A549 (cell line): Measurements from ENCODE around the gene OPN1LW. TPM values are rescaled to one million over a fixed set of nuclear protein-coding genes. Genes with fewer than 3 reads are reported as not detected.

Experiments used
- ATAC-seq, 2 experiments: fragments of 200-7000 bp in 1 of 2; fragments of >200 bp in 1 of 2; cut with Nextera tagmentation in 1 of 2; cut with Tn5 transposase in 1 of 2; 3 replicates each; pipeline versions ENCODE4 v1.8.0 to v1.9.1; 2018 to 2020; ENCODE audit warnings: mild to moderate bottlenecking in 1 of 2, moderate library complexity in 1 of 2
- CTCF ChIA-PET: fragments of 300-600 bp; sonication (Branson Sonifier 250); formaldehyde crosslinking; extraction: SDS; loops from one replicate; lab custom pipeline; 2021; ENCODE audit warnings: antibody characterized with exemption, inconsistent platforms; lab: Yijun Ruan, JAX
- POLR2A ChIA-PET: fragments of 350-600 bp; formaldehyde crosslinking; extraction: SDS; loops from one replicate; lab custom pipeline; 2021; ENCODE audit warnings: antibody characterized with exemption, inconsistent platforms; lab: Yijun Ruan, JAX
- DNase-seq, 2 experiments: peaks; one replicate each; pipeline versions ENCODE4 v3.0.0 to v3.0.0-alpha.2; 2011 to 2016; ENCODE audit warnings: low read depth in 1 of 2, low spot score in 1 of 2
- FAIRE-seq: peaks from 2 replicates; lab custom pipeline; 2011; peaks lifted over from hg19 to GRCh38; lab: Jason Lieb, UNC
- H3K27ac ChIP-seq, 2 experiments: fragments of >200 bp; sonication (Bioruptor Twin); formaldehyde crosslinking; 3 replicates each; pipeline ENCODE4 v1.5.1; 2016 to 2017
- H3K4me1 ChIP-seq: fragments of >200 bp; sonication (Bioruptor Twin); formaldehyde crosslinking; 3 replicates; pipeline ENCODE4 v1.6.1; 2016
- H3K4me2 ChIP-seq: fragments of >200 bp; sonication (Bioruptor Twin); formaldehyde crosslinking; 3 replicates; pipeline ENCODE4 v1.6.1; 2016
- H3K4me3 ChIP-seq: fragments of >200 bp; sonication (Bioruptor Twin); formaldehyde crosslinking; 3 replicates; pipeline ENCODE4 v1.5.1; 2016
- H3K9me3 ChIP-seq: fragments of >200 bp; sonication (Bioruptor Twin); formaldehyde crosslinking; 3 replicates; pipeline ENCODE4 v1.6.1; 2016
- CEBPB ChIP-seq, 2 experiments: fragments of >200 bp in 1 of 2; sonication (Bioruptor Twin) in 1 of 2; formaldehyde crosslinking in 1 of 2; IDR thresholded peaks; 2 replicates each; pipeline ENCODE4 v1.6.1; 2012 to 2016
- CTCF ChIP-seq: fragments of >200 bp; sonication (Bioruptor Twin); formaldehyde crosslinking; IDR thresholded peaks from 3 replicates; pipeline ENCODE4 v1.5.1; 2016
- EP300 ChIP-seq, 2 experiments: fragments of >200 bp; sonication (Bioruptor Twin); formaldehyde crosslinking; IDR thresholded peaks; 2 replicates in 1 of 2; 3 replicates in 1 of 2; pipeline ENCODE4 v1.6.1; 2016 to 2017
- HDAC2 ChIP-seq: fragments of 200-600 bp; sonication (generic); IDR thresholded peaks from 2 replicates; pipeline ENCODE4 v1.6.1; 2016
- HES2 ChIP-seq: fragments of >200 bp; sonication (Bioruptor Twin); formaldehyde crosslinking; IDR thresholded peaks from 2 replicates; pipeline ENCODE4 v1.6.1; 2016
- HOXB5 ChIP-seq: fragments of 250-450 bp; sonication (Bioruptor Pico); IDR thresholded peaks from 2 replicates; pipeline ENCODE4 v1.5.0; 2020; ENCODE audit warnings: mild to moderate bottlenecking, moderate library complexity
- JUN ChIP-seq, 2 experiments: fragments of >200 bp; sonication (Bioruptor Twin); formaldehyde crosslinking; IDR thresholded peaks; 2 replicates in 1 of 2; 3 replicates in 1 of 2; pipeline ENCODE4 v1.6.1; 2016 to 2017
- MAZ ChIP-seq: fragments of 150-350 bp; IDR thresholded peaks from 2 replicates; pipeline ENCODE4 v1.6.1; 2014; ENCODE audit warnings: antibody characterized with exemption, low read depth, low read length, borderline replicate concordance
- NFE2L2 ChIP-seq: fragments of 150-350 bp; conservative IDR thresholded peaks from 2 replicates; pipeline ENCODE4 v1.6.1; 2014; ENCODE audit warnings: low read length
- PHF8 ChIP-seq: fragments of 200-600 bp; sonication (generic); IDR thresholded peaks from 2 replicates; pipeline ENCODE4 v1.6.1; 2016; ENCODE audit warnings: low read depth, mild to moderate bottlenecking, antibody characterized with exemption, moderate library complexity, borderline replicate concordance
- POLR2AphosphoS2 ChIP-seq: conservative IDR thresholded peaks from 2 replicates; pipeline ENCODE4 v1.6.1; 2012; ENCODE audit warnings: low read length, improper control_type of control experiment, inconsistent platforms
- SREBF2 ChIP-seq: fragments of 450-650 bp; IDR thresholded peaks from 2 replicates; pipeline ENCODE4 v1.6.1; 2014; ENCODE audit warnings: mild to moderate bottlenecking, moderate library complexity
- TP53 ChIP-seq: fragments of 250-450 bp; sonication (Bioruptor Pico); IDR thresholded peaks from 2 replicates; pipeline ENCODE4 v1.5.0; 2021; ENCODE audit warnings: mild to moderate bottlenecking, moderate library complexity
- ZC3H11A ChIP-seq: fragments of 450-650 bp; IDR thresholded peaks from 2 replicates; pipeline ENCODE4 v1.6.1; 2014; ENCODE audit warnings: antibody characterized with exemption, mild to moderate bottlenecking
- ZNF302 ChIP-seq: fragments of 250-450 bp; sonication (Bioruptor Pico); IDR thresholded peaks from 2 replicates; pipeline ENCODE4 v1.9.0; 2021; ENCODE audit warnings: inconsistent platforms, mild to moderate bottlenecking, moderate library complexity
- WGBS: methylation state at CpG from one replicate; pipeline ENCODE4 v1.1.6; 2017; ENCODE audit errors: missing lambda C conversion rate; 5-methylcytosine and 5-hydroxymethylcytosine counted together
- polyA plus RNA-seq, 4 experiments: library from polyadenylated mRNA; depleted of rRNA in 3 of 4; stranded (reverse); fragments of >200 nt; fragmentation: RNase III in 1 of 4; extraction: RNeasy Plus Mini Kit Qiagen cat#74134 plus additional on column Dnase treatment in 1 of 4; gene quantifications; 2 replicates in 3 of 4; 3 replicates in 1 of 4; pipeline ENCODE4 v1.2.3, GENCODE V29; 2011 to 2017

The OPN1LW gene
- polyA plus RNA-seq, 2 of the 4 experiments (the other 2 are of a cell fraction), result not detected

GRCh38 chrX:154115071-154115470 lies 29.0 kb upstream of the OPN1LW start:
- 86% methylated on average over 10 of the region's 10 CpGs for WGBS
- H3K9me3 ChIP-seq, result no peaks in the 10 kb centered on the region
- ChIA-PET CTCF (no interaction called here), POLR2A (no interaction called here)
- ATAC-seq (no peak; a peak in 1 of 6 replicates), FAIRE-seq (no peak), DNase-seq (no peak)
- no peak for TF ChIP-seq POLR2AphosphoS2
- no peak for TF ChIP-seq ZNF302
- no peak overlapping the region for H3K4me3 ChIP-seq
- H3K4me2 ChIP-seq, result no peak overlapping the region
- no peak overlapping the region for H3K27ac ChIP-seq
- 0 out of 3 replicates have a peak, but pooled peaks cover 4% of the 10 kb centered on the region for H3K4me1 ChIP-seq

GRCh38 chrX:154115750-154116149 lies 28.3 kb upstream of the OPN1LW start:
- ATAC-seq, result no peak
- no peak for TF ChIP-seq TP53 (CRISPR knock-in tag)
- no peak for TF ChIP-seq SREBF2
- no peak for TF ChIP-seq HES2
- TF ChIP-seq, all 56 proteins: peak for 0
- Histone ChIP-seq H3K9me3 (no peaks in the 10 kb centered on the region), H3K4me1 (0 out of 3 replicates have a peak, but pooled peaks cover 4% of the 10 kb centered on the region), H3K4me3 (no peak overlapping the region), H3K27ac (no peak overlapping the region), H3K4me2 (no peak overlapping the region)
- POLR2A ChIA-PET, result no interaction called here
- no peak for FAIRE-seq
- no peak for DNase-seq
- CTCF ChIA-PET, result interaction anchor here (0.5 to 0.8 kb wide), 2 partner anchors 8 to 201 kb away, joined by 3 read pairs; no protein-coding TSS in a partner anchor
- 76% methylated on average over 5 of the region's 5 CpGs for WGBS

- CTCF ChIA-PET, result interaction anchor here (0.6 to 1.3 kb wide), 2 partner anchors 10 to 233 kb away, joined by 3 to 4 read pairs; no protein-coding TSS in a partner anchor
- Histone ChIP-seq H3K4me3 (no peak overlapping the region), H3K4me1 (0 out of 3 replicates have a peak, but pooled peaks cover 4% of the 10 kb centered on the region), H3K27ac (no peak overlapping the region), H3K9me3 (no peaks in the 10 kb centered on the region), H3K4me2 (no peak overlapping the region)
- no peak for DNase-seq
- FAIRE-seq, result no peak
- no peak for ATAC-seq
- WGBS, result 70% methylated on average over 13 of the region's 19 CpGs
- TF ChIP-seq SREBF2, result no peak
- no peak for TF ChIP-seq HDAC2
- TF ChIP-seq JUN (IDR thresholded peaks at IDR 0.05), result no peak
- no peak for TF ChIP-seq HES2
- TF ChIP-seq POLR2AphosphoS2, result no peak
- TF ChIP-seq TP53 (CRISPR knock-in tag), result no peak
- TF ChIP-seq CTCF, result no peak
- no peak for TF ChIP-seq EP300 (IDR thresholded peaks at IDR 0.05)
- TF ChIP-seq PHF8, result no peak
- no peak for TF ChIP-seq CEBPB (IDR thresholded peaks at IDR 0.05)
- no peak for TF ChIP-seq HOXB5
- TF ChIP-seq ZC3H11A, result no peak
- no peak for TF ChIP-seq MAZ
- TF ChIP-seq ZNF302, result no peak
- POLR2A ChIA-PET, result no interaction called here
Observed at GRCh38 chrX:154116426-154117211, 27.4 kb upstream of the OPN1LW start.

GRCh38 chrX:154117566-154117965 lies 26.5 kb upstream of the OPN1LW start:
- WGBS, result 53% methylated on average over 6 of the region's 6 CpGs
- 0 out of 3 replicates have a peak, but pooled peaks cover 4% of the 10 kb centered on the region for H3K4me1 ChIP-seq
- no peak overlapping the region for H3K4me3 ChIP-seq
- no peak overlapping the region for H3K27ac ChIP-seq
- ChIA-PET POLR2A (no interaction called here), CTCF (interaction anchor here (1.3 kb wide), 1 partner anchor 9 kb away, joined by 4 read pairs; no protein-coding TSS in a partner anchor)
- no peak for TF ChIP-seq NFE2L2
- FAIRE-seq (no peak), DNase-seq (no peak), ATAC-seq (no peak)
- H3K9me3 ChIP-seq, result no peaks in the 10 kb centered on the region
- no peak overlapping the region for H3K4me2 ChIP-seq
